Measurements from ENCODE around the gene OGDHL. TPM values are rescaled to one million over a fixed set of nuclear protein-coding genes. Genes with fewer than 3 reads are reported as not detected.

The OGDHL gene
- total and polyA plus RNA-seq, 2 experiments from 2014 or later = not detected

DNA sequence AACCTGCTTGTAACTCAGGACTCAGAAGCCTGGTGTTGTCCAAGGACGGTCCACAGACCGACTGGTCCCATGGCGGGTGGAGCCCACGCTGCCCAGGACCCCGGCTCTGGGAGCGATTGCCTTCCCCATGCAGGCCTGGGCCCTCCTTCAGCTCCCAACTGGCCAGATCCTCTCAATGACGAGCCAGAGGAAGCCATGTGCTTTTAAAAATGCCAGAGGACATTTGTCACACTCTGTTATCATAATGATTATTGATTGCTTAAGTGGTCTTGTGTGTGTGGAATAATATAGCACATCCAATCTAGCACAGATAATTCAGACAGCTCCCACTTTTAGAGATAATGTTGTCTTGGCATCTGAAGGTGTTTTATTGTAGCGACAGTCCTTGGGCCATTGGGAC is 22.6 kb upstream of the OGDHL start:
- H3K9me3 ChIP-seq (ENCODE audit: low read depth) = no peaks in the 10 kb centered on the region
- in situ Hi-C loops (cut with MboI) = no loop called here
- no peaks in the 10 kb centered on the region for H4K20me1 ChIP-seq (ENCODE audit: insufficient read depth)
- peaks cover 22% of the 10 kb centered on the region for H3K27me3 ChIP-seq (replicated peaks; ENCODE audit: insufficient read depth)
- H3K9ac ChIP-seq = no peak overlapping the region
- 30 to 38% methylated on average over 8 of the region's 8 CpGs for WGBS, 2 experiments (ENCODE audit: low coverage in 1 of 2, low lambda C conversion rate in 2 of 2, missing lambda C conversion rate in 2 of 2)
- no peak overlapping the region for H3K4me2 ChIP-seq (ENCODE audit: unreplicated experiment)
- no peaks in the 10 kb centered on the region for H3K4me1 ChIP-seq (ENCODE audit: insufficient read depth)
- H3K4me3 ChIP-seq = no peak overlapping the region
- H3F3A ChIP-seq (ENCODE audit: insufficient read depth) = no peaks in the 10 kb centered on the region
- H3K36me3 ChIP-seq (ENCODE audit: low read depth) = no peaks in the 10 kb centered on the region
- H3K79me2 ChIP-seq (ENCODE audit: insufficient read depth) = no peaks in the 10 kb centered on the region
- H3K9me2 ChIP-seq (ENCODE audit: insufficient read depth) = no peaks in the 10 kb centered on the region
- no peak overlapping the region for H3K27ac ChIP-seq
- TF ChIP-seq EZH2 (IDR thresholded peaks at IDR 0.05; ENCODE audit: insufficient read depth, poor library complexity, severe bottlenecking) = no peak
- no peak for DNase-seq
- no peak overlapping the region for H2AFZ ChIP-seq

DNA sequence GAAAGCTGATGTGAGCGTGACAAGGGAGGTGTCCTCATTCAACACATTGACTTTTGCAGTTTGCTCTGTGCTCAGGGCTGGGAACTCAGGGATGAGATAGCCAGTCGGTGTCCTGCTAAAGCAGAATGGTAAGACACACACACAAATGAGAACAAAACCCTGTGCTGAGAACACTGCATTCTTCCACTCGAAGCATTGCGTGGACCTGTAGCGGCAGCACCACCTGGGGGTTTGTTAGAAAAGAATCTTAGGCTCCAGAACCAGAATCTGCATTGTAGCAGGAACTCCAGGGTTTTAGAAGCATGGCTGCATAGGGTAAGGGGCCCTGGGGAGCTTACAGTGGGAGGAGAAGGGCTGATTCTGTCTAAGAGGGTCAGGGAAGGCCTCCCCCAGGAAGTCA is 21.5 kb upstream of the OGDHL start:
- no peaks in the 10 kb centered on the region for H3K9me3 ChIP-seq (ENCODE audit: low read depth)
- H3K4me1 ChIP-seq (ENCODE audit: insufficient read depth) = no peaks in the 10 kb centered on the region
- no peak overlapping the region for H3K4me3 ChIP-seq
- DNase-seq = no peak
- no peaks in the 10 kb centered on the region for H3K79me2 ChIP-seq (ENCODE audit: insufficient read depth)
- no peak overlapping the region for H3K27ac ChIP-seq
- H3K4me2 ChIP-seq (ENCODE audit: unreplicated experiment) = no peak overlapping the region
- H4K20me1 ChIP-seq (ENCODE audit: insufficient read depth) = no peaks in the 10 kb centered on the region
- no peak overlapping the region for H3K9ac ChIP-seq
- H3F3A ChIP-seq (ENCODE audit: insufficient read depth) = no peaks in the 10 kb centered on the region
- in situ Hi-C loops (cut with MboI) = no loop called here
- no peak overlapping the region for H2AFZ ChIP-seq
- no peak for TF ChIP-seq EZH2phosphoT487 (IDR thresholded peaks at IDR 0.05; ENCODE audit: insufficient read depth, low read depth)
- TF ChIP-seq EZH2 (IDR thresholded peaks at IDR 0.05; ENCODE audit: insufficient read depth, poor library complexity, severe bottlenecking) = no peak
- no peaks in the 10 kb centered on the region for H3K9me2 ChIP-seq (ENCODE audit: insufficient read depth)
- no peaks in the 10 kb centered on the region for H3K36me3 ChIP-seq (ENCODE audit: low read depth)
- peaks cover 22% of the 10 kb centered on the region for H3K27me3 ChIP-seq (replicated peaks; ENCODE audit: insufficient read depth)
- WGBS, 2 experiments (ENCODE audit: low coverage in 1 of 2, low lambda C conversion rate in 2 of 2, missing lambda C conversion rate in 2 of 2) = 33 to 40% methylated on average over 4 to 5 of the region's 5 CpGs

DNA sequence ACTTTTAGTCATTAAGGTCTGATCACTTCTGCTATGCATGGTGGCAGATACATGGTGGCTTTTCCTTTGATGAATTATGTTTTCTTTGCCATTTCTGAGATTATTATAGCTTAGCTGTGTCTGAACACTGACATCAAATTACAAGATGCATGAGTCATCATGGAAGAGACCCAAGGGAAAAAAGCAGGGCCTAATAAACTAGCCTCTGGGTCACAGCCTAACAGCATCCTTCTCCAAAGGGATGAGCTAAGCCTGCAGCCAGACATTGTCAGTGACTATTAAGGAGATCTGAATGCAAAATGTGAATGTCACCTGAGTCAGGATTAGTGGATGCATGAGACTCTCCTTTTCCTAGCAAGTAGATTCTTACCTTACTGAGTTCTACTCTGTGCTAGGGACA is 19.1 kb upstream of the OGDHL start:
- no peak overlapping the region for H2AFZ ChIP-seq
- no peak overlapping the region for H3K9ac ChIP-seq
- H4K20me1 ChIP-seq (ENCODE audit: insufficient read depth) = no peaks in the 10 kb centered on the region
- TF ChIP-seq EZH2phosphoT487 (IDR thresholded peaks at IDR 0.05; ENCODE audit: insufficient read depth, low read depth) = no peak
- TF ChIP-seq EZH2 (IDR thresholded peaks at IDR 0.05; ENCODE audit: insufficient read depth, poor library complexity, severe bottlenecking) = no peak
- no peak overlapping the region for H3K27ac ChIP-seq
- no peaks in the 10 kb centered on the region for H3F3A ChIP-seq (ENCODE audit: insufficient read depth)
- H3K27me3 ChIP-seq (replicated peaks; ENCODE audit: insufficient read depth) = peaks cover 27% of the 10 kb centered on the region
- H3K9me2 ChIP-seq (ENCODE audit: insufficient read depth) = no peaks in the 10 kb centered on the region
- H3K4me1 ChIP-seq (ENCODE audit: insufficient read depth) = no peaks in the 10 kb centered on the region
- in situ Hi-C loops (cut with MboI) = no loop called here
- H3K9me3 ChIP-seq (ENCODE audit: low read depth) = no peaks in the 10 kb centered on the region
- no peaks in the 10 kb centered on the region for H3K36me3 ChIP-seq (ENCODE audit: low read depth)
- no peak overlapping the region for H3K4me3 ChIP-seq
- peak; percentile 42 for DNase-seq
- no peaks in the 10 kb centered on the region for H3K79me2 ChIP-seq (ENCODE audit: insufficient read depth)
- no peak overlapping the region for H3K4me2 ChIP-seq (ENCODE audit: unreplicated experiment)

DNA sequence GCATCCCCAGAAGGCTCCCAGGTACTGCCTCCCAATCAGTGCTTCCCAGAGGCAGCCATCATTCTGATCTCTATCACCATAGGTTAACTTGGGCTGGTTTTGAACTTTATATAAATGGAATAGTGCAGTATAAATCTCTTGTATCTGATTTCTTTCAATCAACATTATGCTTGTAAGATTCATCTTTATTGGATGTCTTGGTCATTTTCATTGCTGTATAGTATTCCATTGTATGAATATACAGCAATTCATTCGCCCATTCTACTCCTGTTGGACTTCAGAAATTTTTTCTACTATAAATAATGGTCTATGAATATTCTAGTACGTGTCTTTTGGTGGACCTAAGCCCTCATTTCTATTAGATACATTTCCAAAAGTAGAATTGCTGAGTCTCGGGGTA is 16.1 kb upstream of the OGDHL start:
- DNase-seq = no peak
- peaks cover 34% of the 10 kb centered on the region for H3K27me3 ChIP-seq (replicated peaks; ENCODE audit: insufficient read depth)
- H3K4me3 ChIP-seq = no peak overlapping the region
- H3K4me2 ChIP-seq (ENCODE audit: unreplicated experiment) = no peak overlapping the region
- H3K4me1 ChIP-seq (ENCODE audit: insufficient read depth) = no peaks in the 10 kb centered on the region
- H3K27ac ChIP-seq = no peak overlapping the region
- H3K79me2 ChIP-seq (ENCODE audit: insufficient read depth) = no peaks in the 10 kb centered on the region
- no peak overlapping the region for H2AFZ ChIP-seq
- no peaks in the 10 kb centered on the region for H3F3A ChIP-seq (ENCODE audit: insufficient read depth)
- H3K9ac ChIP-seq = no peak overlapping the region
- no peaks in the 10 kb centered on the region for H3K9me3 ChIP-seq (ENCODE audit: low read depth)
- no peaks in the 10 kb centered on the region for H3K36me3 ChIP-seq (ENCODE audit: low read depth)
- 35 to 41% methylated on average over 3 of the region's 3 CpGs for WGBS, 2 experiments (ENCODE audit: low coverage in 1 of 2, low lambda C conversion rate in 2 of 2, missing lambda C conversion rate in 2 of 2)
- no peaks in the 10 kb centered on the region for H4K20me1 ChIP-seq (ENCODE audit: insufficient read depth)
- TF ChIP-seq EZH2phosphoT487 (IDR thresholded peaks at IDR 0.05; ENCODE audit: insufficient read depth, low read depth) (no peak), EZH2 (IDR thresholded peaks at IDR 0.05; ENCODE audit: insufficient read depth, poor library complexity, severe bottlenecking) (no peak)
- in situ Hi-C loops (cut with MboI) = no loop called here
- H3K9me2 ChIP-seq (ENCODE audit: insufficient read depth) = no peaks in the 10 kb centered on the region

DNA sequence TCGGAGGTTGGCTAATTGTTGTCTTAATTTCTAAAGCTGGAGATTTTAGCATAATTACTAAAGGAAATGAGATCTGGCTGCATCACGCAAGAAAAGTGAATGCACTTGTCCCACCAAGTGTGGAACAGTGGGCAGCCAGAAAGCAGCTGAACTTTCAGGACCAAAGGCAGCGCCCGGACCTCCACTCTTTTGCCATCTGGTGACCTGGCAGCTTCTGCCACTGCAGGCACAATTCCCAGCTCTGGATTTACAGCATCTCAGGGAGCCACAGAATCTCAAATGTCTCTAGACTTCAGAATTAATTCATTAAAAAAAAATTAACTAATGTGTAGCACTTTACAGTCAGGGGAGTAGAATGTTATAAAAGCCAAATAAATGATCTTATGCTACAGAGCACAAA is 14.7 kb upstream of the OGDHL start:
- Histone ChIP-seq H3K79me2 (ENCODE audit: insufficient read depth) (no peaks in the 10 kb centered on the region), H3K27ac (no peak overlapping the region), H3K4me3 (no peak overlapping the region), H3K4me1 (ENCODE audit: insufficient read depth) (no peaks in the 10 kb centered on the region), H3F3A (ENCODE audit: insufficient read depth) (no peaks in the 10 kb centered on the region), H2AFZ (no peak overlapping the region), H3K4me2 (ENCODE audit: unreplicated experiment) (no peak overlapping the region), H3K36me3 (ENCODE audit: low read depth) (no peaks in the 10 kb centered on the region), H4K20me1 (ENCODE audit: insufficient read depth) (no peaks in the 10 kb centered on the region), H3K9ac (no peak overlapping the region), H3K9me2 (ENCODE audit: insufficient read depth) (no peaks in the 10 kb centered on the region), H3K9me3 (ENCODE audit: low read depth) (no peaks in the 10 kb centered on the region), H3K27me3 (replicated peaks; ENCODE audit: insufficient read depth) (peaks cover 42% of the 10 kb centered on the region)
- 1% methylated on average over 4 of the region's 4 CpGs for WGBS, 2 experiments (ENCODE audit: low coverage in 1 of 2, low lambda C conversion rate in 2 of 2, missing lambda C conversion rate in 2 of 2)
- no peak for DNase-seq
- TF ChIP-seq EZH2 (IDR thresholded peaks at IDR 0.05; ENCODE audit: insufficient read depth, poor library complexity, severe bottlenecking) (no peak), EZH2phosphoT487 (IDR thresholded peaks at IDR 0.05; ENCODE audit: insufficient read depth, low read depth) (no peak)
- in situ Hi-C loops (cut with MboI) = no loop called here
